RWPE2 (cell line): ENCODE measurements around the gene SBK1.

Source experiments
- ATAC-seq: fragments of 200-7000 bp; cut with Tn5 transposase; 3 replicates; pipeline ENCODE4 v1.9.1; 2021; ENCODE audit warnings: low read depth
- DNase-seq: peaks from one replicate; pipeline ENCODE4 v3.0.0-alpha.2; 2020; ENCODE audit warnings: low spot score
- H3K27ac ChIP-seq: fragments of 450-650 bp; 2 replicates; pipeline ENCODE4 v1.5.1; 2017; ENCODE audit warnings: mild to moderate bottlenecking; ENCODE audit not compliant: poor library complexity, severe bottlenecking
- H3K27me3 ChIP-seq: fragments of 250-450 bp; sonication (Bioruptor Pico); 2 replicates; pipeline ENCODE4 v1.5.1; 2021; ENCODE audit warnings: mild to moderate bottlenecking, moderate library complexity; ENCODE audit not compliant: insufficient read depth, poor library complexity, severe bottlenecking
- H3K36me3 ChIP-seq: fragments of 250-450 bp; sonication (Bioruptor Pico); 2 replicates; pipeline ENCODE4 v1.5.1; 2020; ENCODE audit warnings: low read depth, mild to moderate bottlenecking, moderate library complexity
- H3K4me1 ChIP-seq: fragments of 250-450 bp; sonication (Bioruptor Pico); 2 replicates; pipeline ENCODE4 v1.5.1; 2021; ENCODE audit warnings: mild to moderate bottlenecking, moderate library complexity; ENCODE audit not compliant: insufficient read depth, poor library complexity, severe bottlenecking
- H3K4me3 ChIP-seq: fragments of 250-450 bp; sonication (Bioruptor Pico); 2 replicates; pipeline ENCODE4 v1.5.1; 2021; ENCODE audit warnings: mild to moderate bottlenecking, moderate library complexity; ENCODE audit not compliant: severe bottlenecking
- H3K9me3 ChIP-seq: fragments of 250-450 bp; sonication (Bioruptor Pico); 2 replicates; pipeline ENCODE4 v1.5.1; 2021; ENCODE audit warnings: mild to moderate bottlenecking, moderate library complexity; ENCODE audit not compliant: severe bottlenecking
- TF ChIP-seq, protein P1 (sequence below): fragments of 450-650 bp; IDR thresholded peaks from one replicate; pipeline ENCODE4 v1.5.1; 2017; ENCODE audit warnings: mild to moderate bottlenecking, moderate library complexity; ENCODE audit not compliant: poor library complexity, severe bottlenecking

The SBK1 gene

DNA sequence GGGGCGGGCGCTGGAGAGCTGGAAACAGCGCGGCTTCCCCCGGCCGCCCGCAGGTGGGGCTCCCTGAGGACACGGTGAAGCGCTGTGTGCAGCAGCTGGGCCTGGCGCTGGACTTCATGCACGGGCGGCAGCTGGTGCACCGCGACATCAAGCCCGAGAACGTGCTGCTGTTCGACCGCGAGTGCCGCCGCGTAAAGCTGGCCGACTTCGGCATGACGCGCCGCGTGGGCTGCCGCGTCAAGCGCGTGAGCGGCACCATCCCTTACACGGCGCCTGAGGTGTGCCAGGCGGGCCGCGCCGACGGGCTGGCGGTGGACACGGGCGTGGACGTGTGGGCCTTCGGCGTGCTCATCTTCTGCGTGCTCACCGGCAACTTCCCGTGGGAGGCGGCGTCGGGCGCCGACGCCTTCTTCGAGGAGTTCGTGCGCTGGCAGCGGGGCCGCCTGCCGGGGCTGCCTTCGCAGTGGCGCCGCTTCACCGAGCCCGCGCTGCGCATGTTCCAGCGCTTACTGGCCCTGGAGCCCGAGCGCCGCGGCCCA, 27.8 kb downstream of the SBK1 start:
- ATAC-seq (no peak), DNase-seq (no peak)
- Histone ChIP-seq H3K4me3 (no peak overlapping the region), H3K36me3 (no peaks in the 10 kb centered on the region), H3K9me3 (no peaks in the 10 kb centered on the region), H3K27ac (no peak overlapping the region), H3K4me1 (no peaks in the 10 kb centered on the region), H3K27me3 (no peaks in the 10 kb centered on the region)
- TF ChIP-seq, protein P1, sequence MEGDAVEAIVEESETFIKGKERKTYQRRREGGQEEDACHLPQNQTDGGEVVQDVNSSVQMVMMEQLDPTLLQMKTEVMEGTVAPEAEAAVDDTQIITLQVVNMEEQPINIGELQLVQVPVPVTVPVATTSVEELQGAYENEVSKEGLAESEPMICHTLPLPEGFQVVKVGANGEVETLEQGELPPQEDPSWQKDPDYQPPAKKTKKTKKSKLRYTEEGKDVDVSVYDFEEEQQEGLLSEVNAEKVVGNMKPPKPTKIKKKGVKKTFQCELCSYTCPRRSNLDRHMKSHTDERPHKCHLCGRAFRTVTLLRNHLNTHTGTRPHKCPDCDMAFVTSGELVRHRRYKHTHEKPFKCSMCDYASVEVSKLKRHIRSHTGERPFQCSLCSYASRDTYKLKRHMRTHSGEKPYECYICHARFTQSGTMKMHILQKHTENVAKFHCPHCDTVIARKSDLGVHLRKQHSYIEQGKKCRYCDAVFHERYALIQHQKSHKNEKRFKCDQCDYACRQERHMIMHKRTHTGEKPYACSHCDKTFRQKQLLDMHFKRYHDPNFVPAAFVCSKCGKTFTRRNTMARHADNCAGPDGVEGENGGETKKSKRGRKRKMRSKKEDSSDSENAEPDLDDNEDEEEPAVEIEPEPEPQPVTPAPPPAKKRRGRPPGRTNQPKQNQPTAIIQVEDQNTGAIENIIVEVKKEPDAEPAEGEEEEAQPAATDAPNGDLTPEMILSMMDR, result no peak

DNA sequence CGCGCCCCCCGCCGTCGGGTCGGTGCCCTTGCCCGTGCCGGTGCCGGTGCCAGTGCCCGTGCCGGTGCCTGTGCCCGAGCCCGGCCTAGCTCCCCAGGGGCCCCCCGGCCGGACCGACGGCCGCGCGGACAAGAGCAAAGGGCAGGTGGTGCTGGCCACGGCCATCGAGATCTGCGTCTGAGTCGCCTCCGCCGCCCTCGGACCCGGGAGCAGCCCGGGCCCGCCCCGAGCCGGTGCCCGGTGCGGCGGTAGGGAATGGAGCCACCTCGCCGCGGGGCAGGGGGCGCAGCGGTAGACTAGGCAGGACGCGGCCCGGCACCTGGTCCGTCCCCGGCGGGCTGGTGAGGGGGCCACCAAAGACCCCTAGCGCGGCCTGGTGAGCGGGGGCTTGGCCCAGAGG, 28.4 kb downstream of the SBK1 start:
- TF ChIP-seq, protein P1, result no peak
- DNase-seq (no peak), ATAC-seq (no peak)
- no peak overlapping the region for H3K4me3 ChIP-seq
- H3K36me3 ChIP-seq, result no peaks in the 10 kb centered on the region
- no peaks in the 10 kb centered on the region for H3K4me1 ChIP-seq
- no peaks in the 10 kb centered on the region for H3K9me3 ChIP-seq
- H3K27me3 ChIP-seq, result no peaks in the 10 kb centered on the region
- H3K27ac ChIP-seq, result no peak overlapping the region

DNA sequence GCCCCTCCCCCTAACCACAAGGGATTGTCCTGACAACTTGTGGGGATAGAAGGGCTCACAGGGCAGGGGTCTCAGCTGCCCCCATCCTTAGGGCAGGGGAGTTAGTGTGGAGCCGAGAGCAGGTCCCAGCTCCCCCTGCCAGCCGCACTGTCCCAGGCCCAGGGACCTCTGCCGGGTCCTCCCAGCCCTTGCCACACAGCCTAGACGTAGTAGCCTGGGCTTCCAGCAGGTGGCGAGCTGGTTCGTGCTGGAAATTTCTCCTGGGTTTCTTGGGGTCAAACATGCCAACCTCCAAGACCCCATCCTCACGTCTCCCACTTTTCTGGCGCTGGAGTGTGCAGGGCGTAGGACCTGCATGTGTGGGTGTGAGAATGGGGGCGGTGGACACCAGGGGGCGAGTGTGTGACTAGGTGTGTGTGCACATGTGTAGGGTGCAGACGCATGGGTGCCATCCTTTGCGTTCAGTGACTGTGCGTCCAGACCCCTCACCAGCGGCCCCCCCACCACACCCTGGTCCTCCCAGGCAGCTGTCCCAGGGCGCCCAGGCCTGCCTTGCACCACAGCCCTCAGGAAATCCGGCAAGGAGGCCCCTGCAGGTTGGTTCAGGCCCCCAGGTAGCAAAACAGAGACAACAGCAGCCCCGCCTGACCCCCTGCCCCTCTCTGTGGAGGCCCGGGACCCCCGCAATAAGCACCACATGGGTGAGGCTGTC, 29.5 kb downstream of the SBK1 start:
- H3K4me3 ChIP-seq, result no peak overlapping the region
- no peak overlapping the region for H3K27ac ChIP-seq
- peak; percentile 68 for ATAC-seq
- no peaks in the 10 kb centered on the region for H3K36me3 ChIP-seq
- DNase-seq, result no peak
- H3K27me3 ChIP-seq, result no peaks in the 10 kb centered on the region
- H3K9me3 ChIP-seq, result no peaks in the 10 kb centered on the region
- TF ChIP-seq, protein P1, result peak; percentile 76
- no peaks in the 10 kb centered on the region for H3K4me1 ChIP-seq

DNA sequence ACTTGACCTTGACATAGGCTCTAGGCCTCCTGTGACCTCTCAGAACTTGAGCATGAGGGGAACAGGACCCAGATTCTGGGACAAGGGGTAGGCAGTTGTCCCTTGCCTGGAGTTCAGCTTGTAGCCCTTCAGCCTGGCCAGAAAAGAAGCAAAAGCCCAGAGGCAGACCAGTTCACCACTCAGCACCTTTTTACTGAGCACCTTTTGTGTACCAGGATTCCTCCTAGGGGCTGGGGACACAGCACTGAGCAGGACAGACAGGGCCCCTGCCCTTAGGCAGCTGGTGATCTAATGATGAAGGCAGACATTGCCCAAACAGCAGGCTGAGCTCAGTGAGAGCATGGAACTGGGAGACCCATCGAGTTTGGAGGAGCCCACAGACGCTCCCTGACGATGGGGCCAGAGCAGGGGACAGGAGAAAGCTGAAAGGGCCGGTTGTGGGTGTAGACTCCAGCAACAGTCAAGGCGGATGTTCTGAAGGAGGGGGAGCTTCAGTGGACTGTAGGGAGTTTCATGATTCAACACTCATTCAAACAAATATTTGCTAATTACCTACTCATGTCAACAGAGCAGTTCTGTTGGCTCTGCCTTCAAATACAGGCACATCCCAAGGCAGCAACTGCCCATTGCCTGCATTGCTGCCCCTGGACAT, 32.0 kb downstream of the SBK1 start:
- H3K36me3 ChIP-seq, result no peaks in the 10 kb centered on the region
- H3K27me3 ChIP-seq, result no peaks in the 10 kb centered on the region
- H3K9me3 ChIP-seq, result no peaks in the 10 kb centered on the region
- TF ChIP-seq, protein P1, result no peak
- no peak overlapping the region for H3K27ac ChIP-seq
- no peaks in the 10 kb centered on the region for H3K4me1 ChIP-seq
- H3K4me3 ChIP-seq, result no peak overlapping the region
- ATAC-seq (no peak), DNase-seq (no peak)

DNA sequence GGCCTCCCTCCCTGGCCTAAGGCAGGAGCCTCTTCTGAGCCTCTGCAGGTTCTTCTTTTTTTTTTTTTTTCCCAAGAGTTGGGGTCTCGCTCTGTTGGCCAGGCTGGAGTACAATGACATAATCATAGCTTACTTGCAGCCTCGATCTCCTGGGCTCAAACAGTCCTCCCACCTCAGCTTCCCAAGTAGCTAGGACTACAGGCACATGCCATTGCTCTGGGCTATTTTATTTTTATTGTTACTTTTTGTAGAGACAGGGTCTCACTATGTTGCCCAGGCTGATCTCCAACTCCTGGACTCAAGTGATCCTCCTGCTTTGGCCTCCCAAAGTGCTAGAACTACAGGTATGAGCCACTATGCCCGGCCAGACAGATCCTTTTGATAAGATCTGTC, 32.6 kb downstream of the SBK1 start:
- no peaks in the 10 kb centered on the region for H3K36me3 ChIP-seq
- no peak overlapping the region for H3K4me3 ChIP-seq
- H3K4me1 ChIP-seq, result no peaks in the 10 kb centered on the region
- TF ChIP-seq, protein P1, result no peak
- H3K9me3 ChIP-seq, result no peaks in the 10 kb centered on the region
- DNase-seq, result no peak
- ATAC-seq, result no peak
- H3K27ac ChIP-seq, result no peak overlapping the region
- no peaks in the 10 kb centered on the region for H3K27me3 ChIP-seq
